Neuron (in vitro differentiated cells): ENCODE data around the gene ANKRD29.

Experiments
- H2AFZ ChIP-seq: one replicate; pipeline ENCODE4 v1.6.1; 2013; ENCODE audit warnings: low read depth, mild to moderate bottlenecking, inconsistent platforms, low read length, moderate library complexity
- H3K27me3 ChIP-seq: one replicate; pipeline ENCODE4 v1.6.1; 2013; ENCODE audit warnings: low read length; ENCODE audit not compliant: insufficient read depth
- H3K36me3 ChIP-seq: one replicate; pipeline ENCODE4 v1.6.1; 2013; ENCODE audit warnings: low read length; ENCODE audit not compliant: insufficient read depth
- H3K4me1 ChIP-seq: one replicate; pipeline ENCODE4 v1.6.1; 2013; ENCODE audit warnings: low read length; ENCODE audit not compliant: insufficient read depth
- H3K4me3 ChIP-seq: 2 replicates; pipeline ENCODE4 v1.5.1; 2013; ENCODE audit warnings: mild to moderate bottlenecking, low read length, moderate library complexity
- H3K9me3 ChIP-seq: one replicate; pipeline ENCODE4 v1.6.1; 2013; ENCODE audit warnings: low read length

The ANKRD29 gene

DNA sequence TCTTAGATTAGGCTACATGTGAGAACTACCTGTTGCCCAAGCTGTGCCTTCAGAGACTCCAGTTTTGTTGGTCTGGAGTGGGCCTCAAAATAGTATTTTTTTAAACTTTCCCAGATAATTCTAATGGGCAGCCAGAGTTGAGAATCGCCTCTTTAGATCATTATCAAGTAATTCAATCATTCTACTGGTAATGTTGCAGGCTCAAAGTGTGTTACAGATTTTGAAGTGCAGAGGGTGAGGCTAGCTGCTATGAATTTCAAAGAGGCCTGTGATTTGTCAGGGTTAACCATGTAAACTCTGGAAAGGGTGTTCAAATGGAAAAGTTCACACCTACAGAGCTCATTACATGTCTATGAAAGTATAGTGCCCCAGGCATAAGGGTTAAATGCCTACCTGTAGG is 30.1 kb downstream of the ANKRD29 start:
- no peaks in the 10 kb centered on the region for H3K27me3 ChIP-seq
- H3K36me3 ChIP-seq: no peaks in the 10 kb centered on the region
- H3K4me1 ChIP-seq: no peaks in the 10 kb centered on the region
- no peak overlapping the region for H3K4me3 ChIP-seq
- H3K9me3 ChIP-seq: no peaks in the 10 kb centered on the region
- no peak overlapping the region for H2AFZ ChIP-seq

DNA sequence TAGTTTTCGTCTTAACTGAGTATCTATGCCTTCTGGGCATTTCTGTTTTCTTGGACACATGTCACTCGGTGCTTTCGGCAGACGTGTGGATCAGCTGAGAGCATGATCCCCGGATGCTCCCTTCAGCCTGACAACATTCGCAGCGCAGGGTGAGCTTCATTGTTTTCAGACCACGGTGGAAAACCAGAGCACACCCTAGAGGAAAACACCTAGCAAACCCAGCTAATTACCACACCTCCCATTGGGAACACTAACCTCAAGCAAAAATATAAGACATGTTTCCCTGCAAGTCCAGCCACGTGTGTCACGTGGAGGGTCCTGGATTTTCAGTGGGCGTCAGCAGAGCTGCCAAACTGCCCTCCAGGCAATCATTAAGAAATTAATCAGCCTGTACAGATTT is 31.0 kb downstream of the ANKRD29 start:
- Histone ChIP-seq H3K27me3 (no peaks in the 10 kb centered on the region), H3K9me3 (no peaks in the 10 kb centered on the region), H3K4me3 (no peak overlapping the region), H2AFZ (no peak overlapping the region), H3K4me1 (no peaks in the 10 kb centered on the region), H3K36me3 (no peaks in the 10 kb centered on the region)

DNA sequence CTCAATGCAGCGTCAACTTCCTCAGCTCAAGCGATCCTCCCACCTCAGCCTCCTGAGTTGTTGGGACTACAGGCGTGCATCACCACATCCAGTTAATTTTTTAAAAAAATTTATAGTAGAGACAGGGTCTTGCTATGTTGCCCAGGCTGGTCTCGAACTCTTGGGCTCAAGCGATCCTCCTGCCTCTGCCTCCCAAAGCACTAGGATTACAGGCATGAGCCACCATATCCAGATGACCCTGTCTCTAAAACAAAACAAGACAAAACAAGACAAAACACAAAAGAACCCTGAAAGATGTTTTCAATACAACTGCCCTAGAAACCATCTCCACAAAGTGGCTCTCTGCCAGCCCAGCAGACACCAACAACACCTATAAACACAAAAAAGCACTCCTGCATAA is 31.4 kb downstream of the ANKRD29 start:
- no peaks in the 10 kb centered on the region for H3K9me3 ChIP-seq
- H3K4me1 ChIP-seq: no peaks in the 10 kb centered on the region
- H3K4me3 ChIP-seq: no peak overlapping the region
- H3K27me3 ChIP-seq: no peaks in the 10 kb centered on the region
- no peaks in the 10 kb centered on the region for H3K36me3 ChIP-seq
- no peak overlapping the region for H2AFZ ChIP-seq

DNA sequence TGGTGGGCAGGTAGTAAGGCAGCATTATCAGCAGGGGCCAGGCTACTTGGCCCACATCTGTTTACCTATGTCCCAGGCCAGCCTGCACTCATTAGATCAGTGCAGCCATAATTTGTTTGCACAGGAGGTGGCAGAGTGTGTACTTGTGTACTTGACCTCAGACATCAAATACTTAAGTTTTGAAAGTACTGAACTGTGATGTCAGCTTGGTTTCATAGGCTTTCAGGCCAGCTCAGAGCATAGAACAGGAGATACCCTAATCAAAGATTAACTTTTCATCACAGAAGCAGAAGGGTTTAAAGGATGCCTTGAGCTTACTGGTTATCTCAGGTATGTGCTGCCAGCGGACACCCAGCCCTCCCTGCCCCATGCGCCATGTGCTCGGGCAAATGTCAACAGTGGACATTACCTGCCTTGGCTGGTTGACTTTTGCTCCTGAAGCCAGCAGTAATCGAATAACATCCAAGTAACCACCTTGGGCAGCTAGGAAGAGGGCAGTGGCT is 33.2 kb downstream of the ANKRD29 start:
- Histone ChIP-seq H3K9me3 (no peaks in the 10 kb centered on the region), H2AFZ (no peak overlapping the region), H3K4me1 (no peaks in the 10 kb centered on the region), H3K36me3 (no peaks in the 10 kb centered on the region), H3K4me3 (no peak overlapping the region), H3K27me3 (no peaks in the 10 kb centered on the region)

DNA sequence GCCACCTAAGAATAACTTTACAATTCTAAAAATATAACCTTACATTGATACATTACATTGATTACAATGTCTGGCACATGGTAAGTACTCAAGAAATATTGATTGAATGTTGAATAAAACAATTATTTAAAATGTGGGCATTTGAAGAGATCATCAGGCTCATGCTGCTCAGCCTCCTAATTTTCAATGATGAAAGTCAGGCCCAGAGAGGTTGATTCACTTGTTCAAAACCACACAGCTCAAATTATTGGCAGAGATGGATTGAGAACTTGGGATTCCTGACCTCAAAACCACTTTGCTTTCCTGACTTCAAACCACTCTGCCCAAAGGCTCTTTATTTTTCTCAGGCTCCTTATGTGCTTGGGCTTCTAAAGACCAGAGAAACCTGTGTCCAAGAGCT is 34.7 kb downstream of the ANKRD29 start:
- Histone ChIP-seq H2AFZ (no peak overlapping the region), H3K27me3 (no peaks in the 10 kb centered on the region), H3K4me3 (no peak overlapping the region), H3K4me1 (no peaks in the 10 kb centered on the region), H3K36me3 (no peaks in the 10 kb centered on the region), H3K9me3 (no peaks in the 10 kb centered on the region)

DNA sequence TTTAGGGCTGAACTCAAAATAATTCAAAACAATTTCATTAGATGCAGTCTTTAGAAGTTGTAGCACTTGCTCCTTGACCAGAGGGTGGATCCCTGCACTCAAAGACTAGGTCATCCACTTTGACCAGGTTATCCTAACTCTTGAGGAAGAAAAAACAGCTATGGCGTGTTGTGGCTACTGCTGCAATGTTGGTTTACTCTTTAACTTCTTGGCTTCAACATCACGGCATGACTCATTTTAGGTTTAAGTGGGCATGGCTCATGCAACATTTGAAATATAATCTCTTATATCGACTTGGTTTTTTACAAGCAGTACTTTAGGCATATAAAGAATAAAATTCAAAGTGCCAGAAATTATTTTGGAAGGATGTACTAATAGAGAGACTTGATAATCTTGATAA is 35.4 kb downstream of the ANKRD29 start:
- H3K36me3 ChIP-seq: no peaks in the 10 kb centered on the region
- no peak overlapping the region for H3K4me3 ChIP-seq
- no peak overlapping the region for H2AFZ ChIP-seq
- H3K4me1 ChIP-seq: no peaks in the 10 kb centered on the region
- H3K9me3 ChIP-seq: no peaks in the 10 kb centered on the region
- no peaks in the 10 kb centered on the region for H3K27me3 ChIP-seq

DNA sequence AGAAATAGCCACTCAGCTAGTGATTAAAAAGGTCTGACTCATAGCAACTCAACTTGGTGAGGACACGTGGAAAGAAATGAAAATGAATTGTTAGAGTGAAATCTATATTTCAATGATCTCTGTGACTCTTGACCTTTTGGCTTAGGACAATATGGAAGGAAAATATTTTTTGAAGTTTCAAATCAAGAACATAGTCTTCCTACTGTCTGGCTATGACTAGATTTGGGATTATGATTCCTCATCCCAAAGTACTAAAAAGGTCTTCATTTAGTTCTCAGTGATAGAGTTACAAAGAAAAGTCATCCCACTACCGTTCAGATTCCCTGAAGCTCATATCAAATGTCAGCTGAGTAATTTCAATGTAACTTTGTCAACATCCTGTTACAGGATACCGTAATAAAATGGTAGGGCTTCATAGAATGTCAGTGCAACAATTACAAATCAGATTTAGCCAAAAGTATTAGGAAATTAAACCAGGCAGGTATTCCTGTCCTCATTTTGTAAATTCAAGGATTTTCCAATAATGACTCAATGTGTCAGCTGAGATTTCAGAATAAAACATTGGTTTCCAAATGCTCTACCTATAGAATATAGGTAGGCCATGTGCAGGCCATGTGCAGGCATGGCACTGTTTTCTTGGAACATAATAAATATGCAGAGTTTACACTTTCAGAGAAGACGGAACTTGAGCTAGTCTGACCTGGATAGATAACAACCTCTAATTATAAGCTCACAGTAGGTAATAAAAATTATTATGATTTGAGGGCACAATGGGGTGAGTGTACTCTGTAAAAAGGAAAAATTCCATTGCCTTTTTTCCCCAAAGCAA is 36.0 kb downstream of the ANKRD29 start:
- Histone ChIP-seq H2AFZ (no peak overlapping the region), H3K9me3 (no peaks in the 10 kb centered on the region), H3K4me3 (no peak overlapping the region), H3K36me3 (no peaks in the 10 kb centered on the region), H3K27me3 (no peaks in the 10 kb centered on the region), H3K4me1 (no peaks in the 10 kb centered on the region)

DNA sequence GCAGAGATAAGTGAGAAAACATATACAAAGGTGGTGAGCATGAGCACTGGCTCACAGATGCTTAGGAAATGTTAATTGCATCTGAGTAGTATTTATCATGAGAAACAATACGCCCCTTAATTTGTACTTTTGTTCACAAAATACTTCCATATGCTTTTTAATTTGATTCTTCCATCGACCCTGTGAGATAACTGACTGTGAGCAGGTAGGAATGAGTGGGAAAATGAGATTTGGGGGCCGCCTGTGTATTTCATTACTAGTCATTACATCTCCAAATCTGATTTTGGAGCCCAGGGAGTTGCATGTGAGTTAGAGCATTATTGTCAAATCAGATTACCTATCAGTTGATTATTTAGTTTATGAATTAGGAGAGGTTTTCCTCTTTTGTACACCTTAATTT is 39.7 kb downstream of the ANKRD29 start:
- Histone ChIP-seq H3K9me3 (no peaks in the 10 kb centered on the region), H2AFZ (no peak overlapping the region), H3K27me3 (peaks cover 30% of the 10 kb centered on the region), H3K4me1 (peaks cover 8% of the 10 kb centered on the region), H3K4me3 (no peak overlapping the region), H3K36me3 (no peaks in the 10 kb centered on the region)

DNA sequence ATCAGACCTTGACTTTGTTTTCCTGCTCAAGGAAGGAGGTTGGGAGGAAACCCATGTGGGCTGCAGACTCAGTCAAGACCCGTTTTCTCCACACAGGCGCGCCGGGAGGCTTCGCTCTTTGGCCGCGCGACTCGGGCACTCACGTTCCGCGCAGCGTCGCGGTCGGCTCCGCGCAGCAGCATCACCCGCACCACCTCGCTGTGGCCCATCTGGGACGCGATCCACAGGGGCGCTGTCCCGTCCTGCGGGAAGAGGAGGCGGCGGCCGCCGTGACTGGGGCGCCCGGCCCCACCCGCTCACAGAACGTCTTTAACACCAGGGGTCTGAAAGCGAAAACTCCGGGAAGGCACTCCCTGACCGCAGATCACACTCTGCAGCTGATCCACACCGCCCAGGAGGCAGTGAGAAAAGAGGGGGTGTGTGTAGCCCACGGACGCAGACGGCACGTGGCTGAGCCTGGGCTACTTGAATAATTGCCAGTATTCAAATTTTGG is 43.3 kb downstream of the ANKRD29 start:
- peak overlapping the region; percentile 32 for H2AFZ ChIP-seq
- peaks cover 41% of the 10 kb centered on the region for H3K27me3 ChIP-seq
- H3K4me1 ChIP-seq: peaks cover 8% of the 10 kb centered on the region
- H3K4me3 ChIP-seq: peak overlapping the region; percentile 25
- no peaks in the 10 kb centered on the region for H3K36me3 ChIP-seq
- no peaks in the 10 kb centered on the region for H3K9me3 ChIP-seq

GRCh38 chr18:23618862-23619387 is 43.8 kb downstream of the ANKRD29 start:
- Histone ChIP-seq H2AFZ (peak overlapping the region; percentile 32), H3K27me3 (peaks cover 41% of the 10 kb centered on the region), H3K4me1 (peaks cover 8% of the 10 kb centered on the region), H3K36me3 (no peaks in the 10 kb centered on the region), H3K9me3 (no peaks in the 10 kb centered on the region), H3K4me3 (no peak overlapping the region)

DNA sequence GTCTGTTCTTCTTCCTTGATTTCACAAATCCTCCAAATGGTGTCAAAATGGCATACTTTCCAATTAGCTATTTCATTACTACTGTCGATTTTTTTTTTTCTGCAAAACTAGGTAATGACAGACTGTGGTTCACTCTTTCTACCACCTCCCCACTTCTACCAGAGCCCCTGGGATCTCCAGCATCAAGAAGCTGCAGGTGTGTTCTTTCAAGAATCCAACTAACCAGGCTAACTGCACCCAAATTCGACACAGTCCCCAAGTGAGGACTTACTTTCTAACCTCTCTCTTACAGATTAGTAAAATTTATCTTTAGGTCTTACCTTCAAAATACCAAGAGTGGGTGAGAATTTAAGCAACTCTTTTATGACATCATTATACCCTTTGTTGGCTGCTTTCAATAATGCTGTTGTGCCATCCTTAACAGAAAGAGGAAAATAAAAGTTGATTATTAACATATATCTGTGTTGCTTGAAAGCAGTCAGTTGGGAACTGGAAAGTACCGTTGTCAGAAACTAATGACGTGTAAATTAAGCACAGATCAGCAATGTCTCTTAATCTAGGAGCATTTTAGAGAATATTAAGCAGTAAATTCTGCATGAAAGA is 45.2 kb downstream of the ANKRD29 start:
- Histone ChIP-seq H3K36me3 (no peaks in the 10 kb centered on the region), H2AFZ (no peak overlapping the region), H3K9me3 (no peaks in the 10 kb centered on the region), H3K27me3 (peaks cover 41% of the 10 kb centered on the region), H3K4me1 (peaks cover 8% of the 10 kb centered on the region), H3K4me3 (no peak overlapping the region)

GRCh38 chr18:23616258-23616657 is 46.5 kb downstream of the ANKRD29 start:
- H3K27me3 ChIP-seq: peaks cover 40% of the 10 kb centered on the region
- no peak overlapping the region for H2AFZ ChIP-seq
- H3K9me3 ChIP-seq: no peaks in the 10 kb centered on the region
- no peaks in the 10 kb centered on the region for H3K36me3 ChIP-seq
- peaks cover 8% of the 10 kb centered on the region for H3K4me1 ChIP-seq
- H3K4me3 ChIP-seq: no peak overlapping the region

GRCh38 chr18:23614891-23615290 is 47.8 kb downstream of the ANKRD29 start:
- H3K9me3 ChIP-seq: no peaks in the 10 kb centered on the region
- H3K4me1 ChIP-seq: peaks cover 8% of the 10 kb centered on the region
- no peak overlapping the region for H2AFZ ChIP-seq
- H3K36me3 ChIP-seq: no peaks in the 10 kb centered on the region
- peaks cover 27% of the 10 kb centered on the region for H3K27me3 ChIP-seq
- H3K4me3 ChIP-seq: no peak overlapping the region
